Measurements from ENCODE around the gene MCU.

DNA sequence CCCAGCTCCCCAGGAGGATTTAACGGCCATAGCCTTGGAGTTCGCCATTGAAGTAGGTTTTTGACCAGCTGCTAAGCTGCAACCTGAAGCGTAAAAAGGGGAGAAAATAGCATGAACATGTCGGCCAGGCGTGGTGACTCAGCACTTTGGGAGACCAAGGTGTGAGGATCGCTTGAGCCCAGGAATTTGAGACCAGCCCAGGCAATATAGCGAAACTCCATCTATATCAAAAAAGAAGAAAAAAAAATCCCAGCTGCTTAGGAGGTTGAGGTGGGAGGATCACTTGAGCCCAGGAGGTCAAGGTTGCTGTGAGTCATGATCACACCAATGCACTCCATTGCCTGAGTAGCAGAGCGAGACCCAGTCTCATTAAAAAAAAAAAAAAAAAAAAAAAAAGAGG, 32.2 kb upstream of the MCU start:
- TF ChIP-seq, protein P1, sequence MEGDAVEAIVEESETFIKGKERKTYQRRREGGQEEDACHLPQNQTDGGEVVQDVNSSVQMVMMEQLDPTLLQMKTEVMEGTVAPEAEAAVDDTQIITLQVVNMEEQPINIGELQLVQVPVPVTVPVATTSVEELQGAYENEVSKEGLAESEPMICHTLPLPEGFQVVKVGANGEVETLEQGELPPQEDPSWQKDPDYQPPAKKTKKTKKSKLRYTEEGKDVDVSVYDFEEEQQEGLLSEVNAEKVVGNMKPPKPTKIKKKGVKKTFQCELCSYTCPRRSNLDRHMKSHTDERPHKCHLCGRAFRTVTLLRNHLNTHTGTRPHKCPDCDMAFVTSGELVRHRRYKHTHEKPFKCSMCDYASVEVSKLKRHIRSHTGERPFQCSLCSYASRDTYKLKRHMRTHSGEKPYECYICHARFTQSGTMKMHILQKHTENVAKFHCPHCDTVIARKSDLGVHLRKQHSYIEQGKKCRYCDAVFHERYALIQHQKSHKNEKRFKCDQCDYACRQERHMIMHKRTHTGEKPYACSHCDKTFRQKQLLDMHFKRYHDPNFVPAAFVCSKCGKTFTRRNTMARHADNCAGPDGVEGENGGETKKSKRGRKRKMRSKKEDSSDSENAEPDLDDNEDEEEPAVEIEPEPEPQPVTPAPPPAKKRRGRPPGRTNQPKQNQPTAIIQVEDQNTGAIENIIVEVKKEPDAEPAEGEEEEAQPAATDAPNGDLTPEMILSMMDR (conservative IDR thresholded peaks at IDR 0.05 in 1 of 2, IDR thresholded peaks at IDR 0.05 in 1 of 2; ENCODE audit: low read depth in 1 of 2, low read length in 2 of 2) = no peak
- no peak for TF ChIP-seq EZH2 (IDR thresholded peaks at IDR 0.05; ENCODE audit: low read length, missing control alignments)

Data from fibroblast of lung (primary cell).